Mucosa of descending colon (tissue), 3 donors: ENCODE data around the gene ENTPD2. TPM values are rescaled to one million over a fixed set of nuclear protein-coding genes. Genes with fewer than 3 reads are reported as not detected.
A peak's percentile ranks its signal among the peaks of the same experiment; 100 is the strongest.

ENCODE experiments used
- ATAC-seq: fragments of 200-7000 bp; cut with Tn5 transposase; one replicate; pipeline ENCODE4 v1.9.1; 2020; ENCODE audit warnings: mild to moderate bottlenecking, moderate library complexity
- DNase-seq, 3 donors: peaks; one replicate each; pipeline ENCODE4 v3.0.0-alpha.2; 2020
- H3K36me3 ChIP-seq: fragments of 200-600 bp; one replicate; pipeline ENCODE4 v1.8.0; 2021; ENCODE audit warnings: low read depth, mild to moderate bottlenecking
- H3K4me1 ChIP-seq: fragments of 200-600 bp; one replicate; pipeline ENCODE4 v1.8.0; 2021; ENCODE audit warnings: low read depth, mild to moderate bottlenecking
- H3K4me3 ChIP-seq: fragments of 200-600 bp; one replicate; pipeline ENCODE4 v1.8.0; 2021; ENCODE audit warnings: mild to moderate bottlenecking
- H3K9me3 ChIP-seq: fragments of 200-600 bp; one replicate; pipeline ENCODE4 v1.8.0; 2021; ENCODE audit warnings: mild to moderate bottlenecking
- intact Hi-C, 2 donors: fragments of 100-400 bp; cut with DNase I in 1 of 2; cut with micrococcal nuclease in 1 of 2; formaldehyde crosslinking; loops; one replicate each; pipeline versions ENCODE4 v1.11.0 to v1.11.1; 2022; cut with DNase I, micrococcal nuclease
- total RNA-seq, 3 donors: library from RNA; stranded (reverse); fragmentation: NEBNext Ultra II Directional in 2 of 3; extraction: Animal tissue kit (Norgen Biotek cat#: 25700) in 2 of 3; gene quantifications; one replicate each; pipeline versions ENCODE4 v1.2.1 to v1.2.4, GENCODE V29; 2021 to 2023
- TF ChIP-seq, protein P1 (sequence below): fragments of 200-600 bp; IDR thresholded peaks from one replicate; pipeline ENCODE4 v1.8.0; 2022; ENCODE audit warnings: antibody characterized with exemption, mild to moderate bottlenecking
- donor health status: DM: no; HTN: no; CAD: no; lungs with moderate emphysema.
- donor health status: DM: no; HTN: no; CAD: no.
- donor health status: DM: no; HTN: yes; CAD: no.

Gene ENTPD2
- total RNA-seq, 3 donors from 2014 or later: 7.7 to 26.8 (median 10.7) TPM

GRCh38 chr9:137026828-137027227 is 27.0 kb downstream of the ENTPD2 start:
- no peak overlapping the region for H3K4me3 ChIP-seq
- TF ChIP-seq, protein P1, sequence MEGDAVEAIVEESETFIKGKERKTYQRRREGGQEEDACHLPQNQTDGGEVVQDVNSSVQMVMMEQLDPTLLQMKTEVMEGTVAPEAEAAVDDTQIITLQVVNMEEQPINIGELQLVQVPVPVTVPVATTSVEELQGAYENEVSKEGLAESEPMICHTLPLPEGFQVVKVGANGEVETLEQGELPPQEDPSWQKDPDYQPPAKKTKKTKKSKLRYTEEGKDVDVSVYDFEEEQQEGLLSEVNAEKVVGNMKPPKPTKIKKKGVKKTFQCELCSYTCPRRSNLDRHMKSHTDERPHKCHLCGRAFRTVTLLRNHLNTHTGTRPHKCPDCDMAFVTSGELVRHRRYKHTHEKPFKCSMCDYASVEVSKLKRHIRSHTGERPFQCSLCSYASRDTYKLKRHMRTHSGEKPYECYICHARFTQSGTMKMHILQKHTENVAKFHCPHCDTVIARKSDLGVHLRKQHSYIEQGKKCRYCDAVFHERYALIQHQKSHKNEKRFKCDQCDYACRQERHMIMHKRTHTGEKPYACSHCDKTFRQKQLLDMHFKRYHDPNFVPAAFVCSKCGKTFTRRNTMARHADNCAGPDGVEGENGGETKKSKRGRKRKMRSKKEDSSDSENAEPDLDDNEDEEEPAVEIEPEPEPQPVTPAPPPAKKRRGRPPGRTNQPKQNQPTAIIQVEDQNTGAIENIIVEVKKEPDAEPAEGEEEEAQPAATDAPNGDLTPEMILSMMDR: no peak
- intact Hi-C loops: loop anchor here in 1 of 2 donors (5.0 kb wide), 1 partner anchor 240 kb away; no protein-coding TSS in a partner anchor
- ATAC-seq (no peak), DNase-seq (no peak)
- no peaks in the 10 kb centered on the region for H3K9me3 ChIP-seq
- no peaks in the 10 kb centered on the region for H3K36me3 ChIP-seq
- peaks cover 54% of the 10 kb centered on the region for H3K4me1 ChIP-seq

DNA sequence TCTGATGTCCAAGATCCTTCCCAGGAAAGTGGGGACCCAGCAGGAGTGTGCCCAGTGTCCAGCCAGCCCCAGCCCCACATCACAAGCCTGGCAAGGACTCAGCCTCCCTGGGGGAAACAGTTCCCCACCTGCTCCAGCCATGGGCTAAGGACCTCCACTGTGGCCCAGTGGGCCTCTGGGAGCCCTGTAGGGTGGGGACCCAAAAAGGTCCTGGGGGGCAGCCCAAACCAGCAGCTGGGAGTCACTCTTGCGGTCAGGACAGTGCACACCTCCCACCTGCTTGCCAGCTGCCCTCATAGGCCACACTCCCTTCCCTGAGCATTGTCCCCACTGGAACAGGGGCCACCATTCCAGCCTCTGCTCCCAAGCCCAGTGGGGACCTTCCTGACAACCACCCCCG is 27.5 kb downstream of the ENTPD2 start:
- ATAC-seq (no peak), DNase-seq (no peak)
- H3K36me3 ChIP-seq: no peaks in the 10 kb centered on the region
- H3K9me3 ChIP-seq: no peaks in the 10 kb centered on the region
- TF ChIP-seq, protein P1: no peak
- H3K4me1 ChIP-seq: peaks cover 54% of the 10 kb centered on the region
- H3K4me3 ChIP-seq: no peak overlapping the region
- intact Hi-C loops: loop anchor here in 1 of 2 donors (5.0 kb wide), 1 partner anchor 239 kb away; no protein-coding TSS in a partner anchor

GRCh38 chr9:137025517-137025966 is 28.3 kb downstream of the ENTPD2 start:
- DNase-seq: peak in 2 of 3 donors; percentile 54 to 83
- Histone ChIP-seq H3K9me3 (no peaks in the 10 kb centered on the region), H3K4me3 (no peak overlapping the region), H3K36me3 (no peaks in the 10 kb centered on the region), H3K4me1 (peaks cover 54% of the 10 kb centered on the region)
- ATAC-seq: peak; percentile 10
- TF ChIP-seq, protein P1: no peak
- intact Hi-C loops: loop anchor here in 1 of 2 donors (5.0 kb wide), 1 partner anchor 238 kb away; no protein-coding TSS in a partner anchor

GRCh38 chr9:137023583-137023991 is 30.3 kb downstream of the ENTPD2 start:
- H3K4me1 ChIP-seq: peaks cover 38% of the 10 kb centered on the region
- no peak for ATAC-seq
- TF ChIP-seq, protein P1: no peak
- DNase-seq: no peak
- no peaks in the 10 kb centered on the region for H3K9me3 ChIP-seq
- H3K4me3 ChIP-seq: no peak overlapping the region
- H3K36me3 ChIP-seq: no peaks in the 10 kb centered on the region
- intact Hi-C loops: no loop called here

GRCh38 chr9:137023157-137023556 is 30.7 kb downstream of the ENTPD2 start:
- Histone ChIP-seq H3K9me3 (no peaks in the 10 kb centered on the region), H3K4me3 (no peak overlapping the region), H3K36me3 (no peaks in the 10 kb centered on the region), H3K4me1 (peaks cover 36% of the 10 kb centered on the region)
- TF ChIP-seq, protein P1: no peak
- intact Hi-C loops: no loop called here
- DNase-seq: no peak
- ATAC-seq: no peak

DNA sequence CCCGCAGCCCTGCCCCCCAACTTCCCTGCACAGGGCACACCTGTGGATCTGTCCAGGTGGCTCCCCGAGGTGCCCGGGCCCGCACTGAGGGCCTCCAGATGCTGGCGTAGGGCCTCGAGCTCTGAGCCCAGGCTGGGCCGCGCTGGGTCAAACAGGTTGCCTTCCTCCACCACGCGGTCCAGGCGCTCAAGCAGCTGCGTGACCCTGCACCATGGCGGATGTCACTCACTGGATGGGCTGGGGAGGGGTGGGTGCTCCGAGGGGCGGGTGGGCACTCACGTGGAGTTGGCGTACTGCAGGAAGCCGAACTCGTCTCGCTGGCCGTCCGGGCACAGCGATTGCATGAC is 31.2 kb downstream of the ENTPD2 start:
- intact Hi-C loops: no loop called here
- TF ChIP-seq, protein P1: no peak
- no peaks in the 10 kb centered on the region for H3K9me3 ChIP-seq
- peak; percentile 1 for ATAC-seq
- H3K4me3 ChIP-seq: no peak overlapping the region
- no peak for DNase-seq
- H3K36me3 ChIP-seq: no peaks in the 10 kb centered on the region
- peaks cover 36% of the 10 kb centered on the region for H3K4me1 ChIP-seq
